ENCODE results near the gene RIMBP2.

DNA sequence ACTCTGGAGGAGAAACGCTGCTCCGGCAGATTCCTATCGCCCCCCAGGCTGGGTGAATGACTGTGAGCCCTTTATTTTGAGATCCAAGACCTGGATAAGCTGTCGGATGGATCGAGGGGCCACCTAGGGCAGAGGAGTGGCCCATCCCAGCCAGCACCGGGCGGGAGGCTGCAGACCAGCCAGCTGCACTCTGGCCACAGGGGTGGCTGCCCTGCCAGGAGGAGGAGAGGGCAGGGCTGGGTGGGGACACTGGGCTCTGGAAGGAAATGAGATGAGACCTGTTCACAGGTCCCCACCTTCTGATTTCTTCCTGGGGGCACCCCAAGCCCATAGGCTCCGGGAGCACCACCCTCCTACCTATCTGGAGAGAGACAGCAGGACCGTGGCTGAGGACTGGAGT is 238.4 kb downstream of the RIMBP2 start:
- TF ChIP-seq, protein P1, sequence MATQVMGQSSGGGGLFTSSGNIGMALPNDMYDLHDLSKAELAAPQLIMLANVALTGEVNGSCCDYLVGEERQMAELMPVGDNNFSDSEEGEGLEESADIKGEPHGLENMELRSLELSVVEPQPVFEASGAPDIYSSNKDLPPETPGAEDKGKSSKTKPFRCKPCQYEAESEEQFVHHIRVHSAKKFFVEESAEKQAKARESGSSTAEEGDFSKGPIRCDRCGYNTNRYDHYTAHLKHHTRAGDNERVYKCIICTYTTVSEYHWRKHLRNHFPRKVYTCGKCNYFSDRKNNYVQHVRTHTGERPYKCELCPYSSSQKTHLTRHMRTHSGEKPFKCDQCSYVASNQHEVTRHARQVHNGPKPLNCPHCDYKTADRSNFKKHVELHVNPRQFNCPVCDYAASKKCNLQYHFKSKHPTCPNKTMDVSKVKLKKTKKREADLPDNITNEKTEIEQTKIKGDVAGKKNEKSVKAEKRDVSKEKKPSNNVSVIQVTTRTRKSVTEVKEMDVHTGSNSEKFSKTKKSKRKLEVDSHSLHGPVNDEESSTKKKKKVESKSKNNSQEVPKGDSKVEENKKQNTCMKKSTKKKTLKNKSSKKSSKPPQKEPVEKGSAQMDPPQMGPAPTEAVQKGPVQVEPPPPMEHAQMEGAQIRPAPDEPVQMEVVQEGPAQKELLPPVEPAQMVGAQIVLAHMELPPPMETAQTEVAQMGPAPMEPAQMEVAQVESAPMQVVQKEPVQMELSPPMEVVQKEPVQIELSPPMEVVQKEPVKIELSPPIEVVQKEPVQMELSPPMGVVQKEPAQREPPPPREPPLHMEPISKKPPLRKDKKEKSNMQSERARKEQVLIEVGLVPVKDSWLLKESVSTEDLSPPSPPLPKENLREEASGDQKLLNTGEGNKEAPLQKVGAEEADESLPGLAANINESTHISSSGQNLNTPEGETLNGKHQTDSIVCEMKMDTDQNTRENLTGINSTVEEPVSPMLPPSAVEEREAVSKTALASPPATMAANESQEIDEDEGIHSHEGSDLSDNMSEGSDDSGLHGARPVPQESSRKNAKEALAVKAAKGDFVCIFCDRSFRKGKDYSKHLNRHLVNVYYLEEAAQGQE (IDR thresholded peaks at IDR 0.05; ENCODE audit: insufficient read depth in 1 of 2, low read depth in 2 of 2, low read length in 2 of 2) = no peak
- TF ChIP-seq POLR2AphosphoS5 (IDR thresholded peaks at IDR 0.05; ENCODE audit: low read depth, low read length) = no peak

Data from PFSK-1 (cell line).